ENCODE results near the gene STX7. TPM values are rescaled to one million over a fixed set of nuclear protein-coding genes. Genes with fewer than 3 reads are reported as not detected.

STX7 gene
- total RNA-seq, 1 donor from 2014 or later = 66.5 TPM

DNA sequence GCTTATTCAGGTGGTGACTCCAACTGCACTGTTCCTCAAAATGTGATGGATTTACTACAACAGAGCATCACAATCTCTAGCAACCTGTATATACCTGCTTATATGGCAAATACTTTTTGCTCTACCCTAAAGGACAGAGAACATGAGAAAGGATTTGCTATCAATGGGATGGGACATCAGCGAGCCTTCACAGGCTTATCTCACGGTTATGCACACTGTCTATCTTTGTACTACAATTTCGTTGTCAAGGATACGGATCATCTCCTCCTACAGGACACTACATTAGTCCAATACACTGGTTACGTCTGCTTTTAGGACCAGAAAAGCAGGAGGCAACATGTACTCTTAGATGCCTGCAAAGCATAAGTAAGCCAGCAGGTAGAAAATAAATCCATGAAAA lies 34.2 kb downstream of the STX7 start:
- TF ChIP-seq, protein P1, sequence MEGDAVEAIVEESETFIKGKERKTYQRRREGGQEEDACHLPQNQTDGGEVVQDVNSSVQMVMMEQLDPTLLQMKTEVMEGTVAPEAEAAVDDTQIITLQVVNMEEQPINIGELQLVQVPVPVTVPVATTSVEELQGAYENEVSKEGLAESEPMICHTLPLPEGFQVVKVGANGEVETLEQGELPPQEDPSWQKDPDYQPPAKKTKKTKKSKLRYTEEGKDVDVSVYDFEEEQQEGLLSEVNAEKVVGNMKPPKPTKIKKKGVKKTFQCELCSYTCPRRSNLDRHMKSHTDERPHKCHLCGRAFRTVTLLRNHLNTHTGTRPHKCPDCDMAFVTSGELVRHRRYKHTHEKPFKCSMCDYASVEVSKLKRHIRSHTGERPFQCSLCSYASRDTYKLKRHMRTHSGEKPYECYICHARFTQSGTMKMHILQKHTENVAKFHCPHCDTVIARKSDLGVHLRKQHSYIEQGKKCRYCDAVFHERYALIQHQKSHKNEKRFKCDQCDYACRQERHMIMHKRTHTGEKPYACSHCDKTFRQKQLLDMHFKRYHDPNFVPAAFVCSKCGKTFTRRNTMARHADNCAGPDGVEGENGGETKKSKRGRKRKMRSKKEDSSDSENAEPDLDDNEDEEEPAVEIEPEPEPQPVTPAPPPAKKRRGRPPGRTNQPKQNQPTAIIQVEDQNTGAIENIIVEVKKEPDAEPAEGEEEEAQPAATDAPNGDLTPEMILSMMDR (IDR thresholded peaks at IDR 0.05) = no peak
- Mint-ChIP-seq H3K36me3 (ENCODE audit: low read depth) (no peaks in the 10 kb centered on the region), H3K27me3 (ENCODE audit: low read depth) (no peaks in the 10 kb centered on the region)

DNA sequence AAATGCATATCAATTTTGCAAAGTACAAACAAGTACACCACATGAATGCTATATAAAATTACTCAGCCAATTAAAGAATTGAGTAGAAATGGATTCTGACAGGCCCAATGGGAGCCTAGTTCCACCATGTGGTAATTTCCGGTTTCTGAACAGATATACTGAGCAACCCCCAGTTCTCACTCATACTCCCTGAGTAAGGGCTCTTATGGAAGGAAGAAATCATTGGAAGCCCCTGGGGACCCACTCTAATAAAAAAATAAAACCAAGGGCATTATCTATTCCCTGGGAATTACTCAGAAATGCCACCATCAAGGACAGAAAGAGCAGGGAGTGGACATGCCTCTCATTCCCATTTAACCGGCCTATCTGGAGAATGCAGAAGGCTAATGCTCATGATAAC lies 34.6 kb downstream of the STX7 start:
- Mint-ChIP-seq H3K4me3 (ENCODE audit: unreplicated experiment) (no peak overlapping the region), H3K9me3 (ENCODE audit: low read depth) (no peaks in the 10 kb centered on the region), H3K36me3 (ENCODE audit: low read depth) (no peaks in the 10 kb centered on the region), H3K4me1 (ENCODE audit: low read depth) (peaks cover 27% of the 10 kb centered on the region), H3K27ac (ENCODE audit: unreplicated experiment) (no peak overlapping the region), H3K27me3 (ENCODE audit: low read depth) (no peaks in the 10 kb centered on the region)
- TF ChIP-seq, protein P1 (IDR thresholded peaks at IDR 0.05) = no peak
- DNase-seq (ENCODE audit: low spot score) = no peak

More for the DNA sequence above, 34.2 kb downstream of the STX7 start:
- Mint-ChIP-seq H3K9me3 (ENCODE audit: low read depth) (no peaks in the 10 kb centered on the region), H3K4me1 (ENCODE audit: low read depth) (peaks cover 30% of the 10 kb centered on the region), H3K4me3 (ENCODE audit: unreplicated experiment) (no peak overlapping the region), H3K27ac (ENCODE audit: unreplicated experiment) (no peak overlapping the region)
- DNase-seq (ENCODE audit: low spot score) = no peak

DNA sequence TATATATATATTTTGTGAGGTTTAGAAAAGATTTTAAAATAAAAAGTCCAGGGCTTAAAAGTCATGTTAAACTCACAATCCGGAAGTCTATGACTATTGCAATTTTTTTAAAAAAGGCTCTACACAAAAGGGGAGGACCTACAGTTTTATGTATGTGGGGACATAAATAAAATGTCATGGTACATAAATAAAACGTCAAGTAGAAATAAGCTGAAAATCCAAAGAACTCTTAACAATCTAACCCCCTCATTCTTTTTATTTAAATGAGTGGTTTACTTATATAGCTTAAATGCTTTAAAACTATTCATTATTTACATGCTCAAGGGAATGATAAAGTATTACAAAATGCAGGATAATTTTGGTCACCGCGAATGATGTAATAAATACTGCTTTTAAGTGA lies 36.2 kb downstream of the STX7 start:
- Mint-ChIP-seq H3K9me3 (ENCODE audit: low read depth) (no peaks in the 10 kb centered on the region), H3K4me3 (ENCODE audit: unreplicated experiment) (no peak overlapping the region), H3K27ac (ENCODE audit: unreplicated experiment) (no peak overlapping the region), H3K27me3 (ENCODE audit: low read depth) (no peaks in the 10 kb centered on the region), H3K36me3 (ENCODE audit: low read depth) (no peaks in the 10 kb centered on the region), H3K4me1 (ENCODE audit: low read depth) (peaks cover 21% of the 10 kb centered on the region)
- TF ChIP-seq, protein P1 (IDR thresholded peaks at IDR 0.05) = no peak
- no peak for DNase-seq (ENCODE audit: low spot score)

DNA sequence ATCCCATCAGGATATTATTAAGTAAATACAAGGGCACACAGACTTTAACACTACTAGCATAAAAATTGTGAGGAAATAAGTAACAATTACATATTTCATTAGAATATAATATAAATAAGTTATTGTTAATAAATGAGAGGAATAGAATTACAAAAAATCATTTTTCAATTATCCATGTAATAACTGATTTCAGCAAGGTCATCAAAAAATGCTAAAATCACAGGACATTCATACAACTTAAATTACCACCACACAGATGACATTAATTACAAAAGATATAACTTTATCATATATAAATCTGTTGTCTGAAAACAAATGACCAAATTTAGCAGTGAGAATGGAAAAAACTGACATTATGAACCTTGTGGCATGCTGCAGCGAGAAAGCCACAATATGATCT lies 37.0 kb downstream of the STX7 start:
- no peak for DNase-seq (ENCODE audit: low spot score)
- no peaks in the 10 kb centered on the region for H3K27me3 Mint-ChIP-seq (ENCODE audit: low read depth)
- H3K36me3 Mint-ChIP-seq (ENCODE audit: low read depth) = peaks cover 6% of the 10 kb centered on the region
- TF ChIP-seq, protein P1 (IDR thresholded peaks at IDR 0.05) = no peak
- no peak overlapping the region for H3K4me3 Mint-ChIP-seq (ENCODE audit: unreplicated experiment)
- H3K27ac Mint-ChIP-seq (ENCODE audit: unreplicated experiment) = no peak overlapping the region
- peaks cover 21% of the 10 kb centered on the region for H3K4me1 Mint-ChIP-seq (ENCODE audit: low read depth)
- no peaks in the 10 kb centered on the region for H3K9me3 Mint-ChIP-seq (ENCODE audit: low read depth)

DNA sequence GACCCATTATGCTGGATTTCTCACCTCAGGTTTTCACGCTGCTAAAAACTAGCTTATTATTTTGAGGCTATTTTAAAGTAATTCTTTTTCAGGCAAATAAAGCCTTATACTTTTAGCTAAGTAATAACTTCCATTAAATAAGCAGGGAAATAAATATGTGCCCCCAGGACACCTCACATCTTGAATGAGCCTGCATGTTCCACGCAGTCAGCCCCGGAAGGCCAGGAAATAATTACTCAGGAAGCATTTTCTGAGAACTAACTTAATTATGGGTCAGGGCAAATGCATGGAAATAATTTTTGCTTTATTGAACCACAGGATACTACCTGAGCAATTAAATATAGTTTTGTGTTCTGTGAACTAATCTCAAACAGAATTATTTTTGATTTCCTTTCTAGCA lies 41.1 kb downstream of the STX7 start:
- Mint-ChIP-seq H3K4me3 (ENCODE audit: unreplicated experiment) (no peak overlapping the region), H3K36me3 (ENCODE audit: low read depth) (peaks cover 20% of the 10 kb centered on the region), H3K4me1 (ENCODE audit: low read depth) (peaks cover 10% of the 10 kb centered on the region), H3K9me3 (ENCODE audit: low read depth) (no peaks in the 10 kb centered on the region), H3K27ac (ENCODE audit: unreplicated experiment) (no peak overlapping the region), H3K27me3 (ENCODE audit: low read depth) (no peaks in the 10 kb centered on the region)
- TF ChIP-seq, protein P1 (IDR thresholded peaks at IDR 0.05) = no peak
- DNase-seq (ENCODE audit: low spot score) = no peak

Data from chondrocyte (in vitro differentiated cells).